CD8-positive, alpha-beta memory T cell (primary cell): Measurements from ENCODE around the gene ZNF536. TPM values are rescaled to one million over a fixed set of nuclear protein-coding genes. Genes with fewer than 3 reads are reported as not detected.

Experiments used
- CTCF ChIA-PET: fragments of 350-600 bp; sonication (Branson Sonifier 250); formaldehyde crosslinking; loops from one replicate; lab custom pipeline; 2021; ENCODE audit warnings: antibody characterized with exemption; lab: Charles Lee
- POLR2A ChIA-PET: fragments of 350-600 bp; sonication (Branson Sonifier 250); formaldehyde crosslinking; loops from one replicate; lab custom pipeline; 2021; ENCODE audit warnings: antibody characterized with exemption; lab: Charles Lee
- DNase-seq, 5 donors: peaks; one replicate each; pipeline versions ENCODE4 v3.0.0 to v3.0.0-alpha.2; 2020 to 2022; ENCODE audit warnings: mixed read lengths in 1 of 5
- H3K27ac ChIP-seq: one replicate; pipeline ENCODE4 v1.7.0; 2013; ENCODE audit warnings: low read depth, mild to moderate bottlenecking, low read length, moderate library complexity
- H3K27me3 ChIP-seq: 2 replicates; pipeline ENCODE4 v1.7.0; 2013; ENCODE audit warnings: low read length, mild to moderate bottlenecking; ENCODE audit not compliant: insufficient read depth, poor library complexity, severe bottlenecking
- H3K36me3 ChIP-seq: 2 replicates; pipeline ENCODE4 v1.7.0; 2013; ENCODE audit warnings: mild to moderate bottlenecking, low read length, moderate library complexity; ENCODE audit not compliant: insufficient read depth
- H3K4me1 ChIP-seq: 2 replicates; pipeline ENCODE4 v1.7.0; 2013; ENCODE audit warnings: mild to moderate bottlenecking, low read length, moderate library complexity; ENCODE audit not compliant: insufficient read depth
- H3K4me3 ChIP-seq: 2 replicates; pipeline ENCODE4 v1.7.0; 2013; ENCODE audit warnings: mild to moderate bottlenecking, low read length
- H3K9me3 ChIP-seq: 2 replicates; pipeline ENCODE4 v1.7.0; 2013; ENCODE audit warnings: mild to moderate bottlenecking, low read length
- H3K27ac Mint-ChIP-seq, 8 donors: one replicate each; pipeline ENCODE4 v1.8.0; 2020 to 2021; ENCODE audit warnings: mixed read lengths in 8 of 8, mild to moderate bottlenecking in 6 of 8, inconsistent platforms in 3 of 8, moderate library complexity in 3 of 8
- H3K27me3 Mint-ChIP-seq, 2 donors: one replicate each; pipeline ENCODE4 v1.8.0; 2020 to 2021; ENCODE audit warnings: mixed read lengths in 2 of 2, mild to moderate bottlenecking in 1 of 2, moderate library complexity in 1 of 2
- H3K36me3 Mint-ChIP-seq, 3 donors: one replicate each; pipeline ENCODE4 v1.8.0; 2020 to 2021; ENCODE audit warnings: mixed read lengths in 3 of 3, inconsistent platforms in 1 of 3, mild to moderate bottlenecking in 1 of 3
- H3K4me1 Mint-ChIP-seq, 3 donors: one replicate each; pipeline ENCODE4 v1.8.0; 2020 to 2021; ENCODE audit warnings: mixed read lengths in 3 of 3, inconsistent platforms in 1 of 3, mild to moderate bottlenecking in 1 of 3
- H3K4me3 Mint-ChIP-seq, 7 donors: one replicate each; pipeline ENCODE4 v1.8.0; 2020 to 2021; ENCODE audit warnings: mixed read lengths in 7 of 7, mild to moderate bottlenecking in 6 of 7, moderate library complexity in 4 of 7, inconsistent platforms in 2 of 7
- H3K9me3 Mint-ChIP-seq, 5 donors: one replicate each; pipeline ENCODE4 v1.8.0; 2020 to 2022; ENCODE audit warnings: mixed read lengths in 5 of 5, mild to moderate bottlenecking in 3 of 5, moderate library complexity in 2 of 5, inconsistent platforms in 1 of 5
- polyA plus RNA-seq: library from polyadenylated mRNA; unstranded; fragments of 300-500 nt; fragmentation: Illumina TruSeq; gene quantifications from one replicate; pipeline ENCODE4 v1.2.3, GENCODE V29; 2021
- total RNA-seq, 2 experiments: library from RNA; stranded (reverse); gene quantifications; one replicate each; pipeline ENCODE4 v1.2.3, GENCODE V29; 2021

The ZNF536 gene
- total and polyA plus RNA-seq, 3 experiments from 2014 or later: not detected

- H3K4me3 ChIP-seq: no peak overlapping the region
- no peak overlapping the region for H3K27ac ChIP-seq
- no peaks in the 10 kb centered on the region for H3K27me3 ChIP-seq
- Mint-ChIP-seq H3K27ac (no peak overlapping the region), H3K36me3 (no peaks in the 10 kb centered on the region), H3K27me3 (peaks cover 0 to 2% of the 10 kb centered on the region in 2 donors), H3K4me3 (no peak overlapping the region), H3K9me3 (peaks cover 0 to 4% (median 0%) of the 10 kb centered on the region in 5 donors), H3K4me1 (no peaks in the 10 kb centered on the region)
- H3K4me1 ChIP-seq: no peaks in the 10 kb centered on the region
- POLR2A ChIA-PET: no interaction called here
- DNase-seq: no peak
- CTCF ChIA-PET: interaction anchor here (0.7 kb wide), 1 partner anchor 238 kb away, joined by 3 read pairs; no protein-coding TSS in a partner anchor
- H3K9me3 ChIP-seq: no peaks in the 10 kb centered on the region
- H3K36me3 ChIP-seq: no peaks in the 10 kb centered on the region
Measured at GRCh38 chr19:30513082-30513411, 140.9 kb downstream of the ZNF536 start.

DNA sequence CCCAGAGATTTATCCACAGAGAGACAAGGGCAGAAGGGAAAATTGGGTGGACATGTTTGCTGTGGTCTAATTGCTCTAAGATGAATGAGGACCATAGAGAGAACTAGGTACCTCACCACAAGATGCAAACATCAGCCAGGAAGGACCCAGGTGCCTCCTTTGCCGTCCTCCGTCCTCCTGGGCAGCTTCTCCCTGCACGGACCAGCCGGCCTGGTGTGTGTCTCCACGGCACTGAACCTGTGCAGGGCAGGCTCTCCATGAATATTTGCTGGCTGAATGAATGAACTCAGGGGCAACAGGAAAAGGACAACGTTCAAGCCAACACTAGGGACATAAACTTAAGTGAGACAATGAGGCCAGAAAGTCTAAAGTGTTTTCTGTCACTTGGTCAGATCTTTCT is 143.9 kb downstream of the ZNF536 start:
- H3K4me1 Mint-ChIP-seq: no peaks in the 10 kb centered on the region
- CTCF ChIA-PET: no interaction called here
- no peak overlapping the region for H3K27ac Mint-ChIP-seq

DNA sequence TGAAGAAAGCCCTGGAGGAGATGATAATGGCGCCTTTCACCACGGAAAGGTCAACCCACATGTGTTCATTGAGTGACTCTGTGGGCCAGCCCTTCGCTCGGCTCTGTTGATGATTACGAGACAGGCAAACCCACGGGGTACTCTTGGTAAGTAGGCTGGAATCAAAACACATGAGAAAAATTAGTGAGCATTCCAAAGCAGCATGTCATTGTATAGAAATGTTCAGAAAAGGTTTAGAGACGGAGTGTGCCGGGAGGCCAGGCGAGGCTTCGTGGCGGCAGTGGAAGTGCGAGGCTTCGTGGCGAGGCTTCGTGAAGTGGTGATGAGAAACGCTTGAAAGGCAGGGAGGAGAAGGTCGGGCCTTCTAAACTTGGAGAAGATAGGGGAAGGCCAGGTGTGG is 144.3 kb downstream of the ZNF536 start:
- no peaks in the 10 kb centered on the region for H3K27me3 ChIP-seq
- H3K27ac ChIP-seq: no peak overlapping the region
- H3K4me1 ChIP-seq: no peaks in the 10 kb centered on the region
- H3K27me3 Mint-ChIP-seq: peaks cover 0 to 3% of the 10 kb centered on the region in 2 donors
- H3K27ac Mint-ChIP-seq: no peak overlapping the region
- CTCF ChIA-PET: no interaction called here
- POLR2A ChIA-PET: no interaction called here
- H3K36me3 Mint-ChIP-seq: no peaks in the 10 kb centered on the region
- peaks cover 0 to 4% (median 0%) of the 10 kb centered on the region in 5 donors for H3K9me3 Mint-ChIP-seq
- H3K36me3 ChIP-seq: no peaks in the 10 kb centered on the region
- no peak overlapping the region for H3K4me3 ChIP-seq
- H3K4me1 Mint-ChIP-seq: no peaks in the 10 kb centered on the region
- H3K9me3 ChIP-seq: no peaks in the 10 kb centered on the region
- DNase-seq: no peak
- H3K4me3 Mint-ChIP-seq: no peak overlapping the region

More for the DNA sequence above, 143.9 kb downstream of the ZNF536 start:
- H3K4me3 ChIP-seq: no peak overlapping the region
- no peak for DNase-seq
- Mint-ChIP-seq H3K4me3 (no peak overlapping the region), H3K36me3 (no peaks in the 10 kb centered on the region), H3K27me3 (peaks cover 0 to 3% of the 10 kb centered on the region in 2 donors), H3K9me3 (peaks cover 0 to 4% (median 0%) of the 10 kb centered on the region in 5 donors)
- no peaks in the 10 kb centered on the region for H3K9me3 ChIP-seq
- H3K36me3 ChIP-seq: no peaks in the 10 kb centered on the region
- H3K27ac ChIP-seq: no peak overlapping the region
- no peaks in the 10 kb centered on the region for H3K4me1 ChIP-seq
- POLR2A ChIA-PET: no interaction called here
- no peaks in the 10 kb centered on the region for H3K27me3 ChIP-seq

GRCh38 chr19:30518965-30519606 is 146.9 kb downstream of the ZNF536 start:
- no peaks in the 10 kb centered on the region for H3K36me3 ChIP-seq
- no peaks in the 10 kb centered on the region for H3K27me3 ChIP-seq
- Mint-ChIP-seq H3K36me3 (no peaks in the 10 kb centered on the region), H3K4me3 (no peak overlapping the region), H3K27me3 (peaks cover 0 to 5% of the 10 kb centered on the region in 2 donors), H3K4me1 (no peaks in the 10 kb centered on the region), H3K9me3 (peaks cover 0 to 4% (median 0%) of the 10 kb centered on the region in 5 donors), H3K27ac (no peak overlapping the region)
- no peak overlapping the region for H3K27ac ChIP-seq
- no peaks in the 10 kb centered on the region for H3K4me1 ChIP-seq
- POLR2A ChIA-PET: no interaction called here
- CTCF ChIA-PET: no interaction called here
- DNase-seq: no peak
- H3K9me3 ChIP-seq: no peaks in the 10 kb centered on the region
- no peak overlapping the region for H3K4me3 ChIP-seq

GRCh38 chr19:30519607-30520205 is 147.5 kb downstream of the ZNF536 start:
- CTCF ChIA-PET: interaction anchor here (1.3 kb wide), 1 partner anchor 8 kb away, joined by 3 read pairs; no protein-coding TSS in a partner anchor
- no peaks in the 10 kb centered on the region for H3K36me3 Mint-ChIP-seq

DNA sequence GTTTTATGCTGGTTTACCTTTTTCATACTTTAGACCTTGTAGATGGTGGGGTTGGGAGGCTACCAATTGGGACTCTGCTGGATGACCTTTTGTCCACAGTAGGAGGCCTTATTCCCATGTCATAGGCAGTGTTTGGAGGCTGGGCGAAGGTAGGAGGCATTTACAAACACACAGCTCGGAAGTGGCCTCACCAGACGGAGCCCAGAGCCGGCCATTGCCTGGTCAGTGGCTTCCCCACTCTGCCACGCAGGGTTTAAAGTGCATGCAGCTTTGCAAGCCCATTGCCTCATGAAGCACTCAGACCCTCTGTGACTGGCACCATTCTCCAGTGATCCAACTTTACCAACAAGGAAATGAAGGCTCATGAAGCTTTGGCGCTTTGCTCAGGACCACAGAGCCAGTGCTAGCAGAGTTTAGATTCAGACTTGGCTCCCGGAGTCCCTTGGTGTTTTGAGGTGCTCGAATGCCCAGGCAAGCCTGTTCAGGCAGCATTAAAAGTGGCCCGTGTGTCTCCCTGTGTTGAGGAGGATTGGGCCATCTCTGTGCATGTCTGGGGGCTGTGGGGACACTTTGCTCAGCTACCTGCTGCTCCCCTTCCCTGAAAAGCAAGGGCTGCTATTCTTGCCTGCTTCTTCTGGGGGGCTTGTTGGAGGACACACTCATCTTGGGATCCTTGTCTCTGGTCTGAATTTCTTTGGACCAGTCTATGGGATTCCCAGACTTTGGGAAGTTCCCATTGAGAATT is 148.7 kb downstream of the ZNF536 start:
- Histone ChIP-seq H3K4me1 (no peaks in the 10 kb centered on the region), H3K27me3 (no peaks in the 10 kb centered on the region), H3K36me3 (no peaks in the 10 kb centered on the region), H3K9me3 (no peaks in the 10 kb centered on the region), H3K27ac (no peak overlapping the region), H3K4me3 (no peak overlapping the region)
- Mint-ChIP-seq H3K9me3 (no peaks in the 10 kb centered on the region), H3K4me3 (no peak overlapping the region), H3K36me3 (no peaks in the 10 kb centered on the region), H3K27me3 (peaks cover 0 to 7% of the 10 kb centered on the region in 2 donors), H3K4me1 (no peaks in the 10 kb centered on the region), H3K27ac (no peak overlapping the region)
- ChIA-PET POLR2A (no interaction called here), CTCF (interaction anchor here (1.3 kb wide), 1 partner anchor 9 kb away, joined by 3 read pairs; no protein-coding TSS in a partner anchor)
- no peak for DNase-seq

More at GRCh38 chr19:30519607-30520205, 147.5 kb downstream of the ZNF536 start:
- H3K27ac Mint-ChIP-seq: no peak overlapping the region
- H3K4me1 Mint-ChIP-seq: no peaks in the 10 kb centered on the region
- DNase-seq: no peak
- H3K4me3 ChIP-seq: no peak overlapping the region
- peaks cover 0 to 5% of the 10 kb centered on the region in 2 donors for H3K27me3 Mint-ChIP-seq
- no peak overlapping the region for H3K27ac ChIP-seq
- no peaks in the 10 kb centered on the region for H3K4me1 ChIP-seq
- H3K4me3 Mint-ChIP-seq: no peak overlapping the region
- H3K27me3 ChIP-seq: no peaks in the 10 kb centered on the region
- H3K9me3 ChIP-seq: no peaks in the 10 kb centered on the region
- POLR2A ChIA-PET: no interaction called here
- H3K36me3 ChIP-seq: no peaks in the 10 kb centered on the region
- H3K9me3 Mint-ChIP-seq: peaks cover 0 to under 1% (median 0%) of the 10 kb centered on the region in 5 donors

DNA sequence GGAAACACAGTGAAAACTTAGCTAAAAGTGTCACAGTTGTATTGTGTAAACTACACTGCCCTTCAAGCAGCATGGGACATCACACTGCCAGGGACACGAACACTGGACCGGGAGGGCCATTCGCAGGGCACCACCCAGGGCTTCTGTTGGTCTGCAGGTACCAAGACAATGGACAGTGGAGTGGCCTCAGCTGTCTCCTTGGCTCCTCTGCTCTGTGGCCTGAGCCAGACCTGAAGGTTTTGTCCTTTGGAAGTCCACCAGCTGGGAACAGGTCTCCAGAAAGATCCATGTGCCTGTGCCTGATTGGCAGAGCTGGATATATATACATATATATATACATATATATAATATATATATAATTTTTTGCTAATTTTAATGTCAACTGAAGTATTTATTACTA is 149.8 kb downstream of the ZNF536 start:
- Histone ChIP-seq H3K4me3 (no peak overlapping the region), H3K9me3 (no peaks in the 10 kb centered on the region), H3K27me3 (no peaks in the 10 kb centered on the region), H3K27ac (no peak overlapping the region), H3K4me1 (no peaks in the 10 kb centered on the region), H3K36me3 (no peaks in the 10 kb centered on the region)
- CTCF ChIA-PET: no interaction called here
- DNase-seq: no peak
- Mint-ChIP-seq H3K27me3 (peaks cover 0 to 5% of the 10 kb centered on the region in 2 donors), H3K4me1 (no peaks in the 10 kb centered on the region), H3K4me3 (no peak overlapping the region), H3K27ac (no peak overlapping the region), H3K9me3 (no peaks in the 10 kb centered on the region), H3K36me3 (no peaks in the 10 kb centered on the region)
- POLR2A ChIA-PET: no interaction called here

GRCh38 chr19:30522341-30522740 is 150.2 kb downstream of the ZNF536 start:
- H3K9me3 ChIP-seq: no peaks in the 10 kb centered on the region
- Mint-ChIP-seq H3K4me1 (no peaks in the 10 kb centered on the region), H3K27me3 (peaks cover 0 to 5% of the 10 kb centered on the region in 2 donors), H3K4me3 (no peak overlapping the region), H3K9me3 (no peaks in the 10 kb centered on the region), H3K36me3 (no peaks in the 10 kb centered on the region), H3K27ac (no peak overlapping the region)
- DNase-seq: no peak
- H3K4me1 ChIP-seq: no peaks in the 10 kb centered on the region
- POLR2A ChIA-PET: no interaction called here
- no peak overlapping the region for H3K27ac ChIP-seq
- CTCF ChIA-PET: no interaction called here
- no peak overlapping the region for H3K4me3 ChIP-seq
- H3K36me3 ChIP-seq: no peaks in the 10 kb centered on the region
- no peaks in the 10 kb centered on the region for H3K27me3 ChIP-seq
